CD14-positive monocyte (primary cell): ENCODE data around the gene WWC1. TPM values are rescaled to one million over a fixed set of nuclear protein-coding genes. Genes with fewer than 3 reads are reported as not detected.

Experiments used
- DNase-seq, 3 donors: peaks; one replicate each; pipeline ENCODE4 v3.0.0-alpha.2; 2011 to 2022
- H2AFZ ChIP-seq: 2 replicates; pipeline ENCODE4 v1.6.0; 2012; ENCODE audit warnings: mild to moderate bottlenecking, low read depth, low read length, inconsistent platforms; ENCODE audit not compliant: insufficient read depth, poor library complexity, severe bottlenecking
- H3K27ac ChIP-seq, 2 donors: 1 replicate in 1 of 2; 2 replicates in 1 of 2; pipeline ENCODE4 v1.5.1; 2012 to 2013; ENCODE audit warnings: low read length in 2 of 2, control low read depth in 1 of 2, inconsistent platforms in 1 of 2, low read depth in 1 of 2, mild to moderate bottlenecking in 1 of 2
- H3K27me3 ChIP-seq, 2 donors: one replicate each; pipeline versions ENCODE4 v1.6.0 to v1.6.1; 2011 to 2013; ENCODE audit warnings: low read length in 2 of 2; ENCODE audit not compliant: control insufficient read depth in 2 of 2, insufficient read depth in 2 of 2
- H3K36me3 ChIP-seq, 2 donors: replicated peaks in 1 of 2; 1 replicate in 1 of 2; 2 replicates in 1 of 2; pipeline versions ENCODE4 v1.5.1 to v1.6.1; 2012 to 2013; ENCODE audit warnings: low read length in 2 of 2, control low read depth in 1 of 2, inconsistent platforms in 1 of 2, mild to moderate bottlenecking in 1 of 2; ENCODE audit not compliant: insufficient read depth in 2 of 2, control insufficient read depth in 1 of 2
- H3K4me1 ChIP-seq, 2 donors: 1 replicate in 1 of 2; 2 replicates in 1 of 2; pipeline versions ENCODE4 v1.5.1 to v1.6.1; 2012 to 2013; ENCODE audit warnings: low read length in 2 of 2, control low read depth in 1 of 2, inconsistent platforms in 1 of 2, mild to moderate bottlenecking in 1 of 2, moderate library complexity in 1 of 2; ENCODE audit not compliant: insufficient read depth in 2 of 2, control insufficient read depth in 1 of 2
- H3K4me2 ChIP-seq: replicated peaks from 2 replicates; pipeline ENCODE3; 2012; ENCODE audit warnings: low read length, moderate library complexity, mild to moderate bottlenecking; ENCODE audit not compliant: poor library complexity, severe bottlenecking; ENCODE audit errors: extremely low read depth
- H3K4me3 ChIP-seq, 3 experiments: fragments of 200-600 bp in 1 of 3; sonication (generic) in 1 of 3; replicated peaks in 1 of 3; 1 replicate in 2 of 3; 2 replicates in 1 of 3; pipeline ENCODE4 v1.5.1; 2011 to 2013; ENCODE audit warnings: low read length in 3 of 3, mild to moderate bottlenecking in 3 of 3, control low read depth in 2 of 3, low read depth in 2 of 3, inconsistent platforms in 1 of 3, moderate library complexity in 1 of 3
- H3K79me2 ChIP-seq: 2 replicates; pipeline ENCODE4 v1.6.0; 2012; ENCODE audit warnings: mild to moderate bottlenecking, control low read depth, inconsistent platforms, low read length, moderate library complexity; ENCODE audit not compliant: insufficient read depth
- H3K9ac ChIP-seq: 2 replicates; pipeline ENCODE4 v1.6.0; 2017; ENCODE audit warnings: low read length, mild to moderate bottlenecking; ENCODE audit not compliant: insufficient read depth, poor library complexity, severe bottlenecking
- H3K9me3 ChIP-seq, 2 donors: replicated peaks in 1 of 2; 1 replicate in 1 of 2; 2 replicates in 1 of 2; pipeline versions ENCODE4 v1.5.1 to v1.6.1; 2012 to 2013; ENCODE audit warnings: low read length in 2 of 2, control low read depth in 1 of 2; ENCODE audit not compliant: control insufficient read depth in 1 of 2, insufficient read depth in 1 of 2
- H4K20me1 ChIP-seq: 2 replicates; pipeline ENCODE4 v1.6.0; 2012; ENCODE audit warnings: mild to moderate bottlenecking, low read length, control low read depth, moderate library complexity; ENCODE audit not compliant: insufficient read depth
- H3K27ac Mint-ChIP-seq, 7 donors: one replicate each; pipeline ENCODE4 v1.8.0; 2020; ENCODE audit warnings: mild to moderate bottlenecking in 7 of 7, mixed read lengths in 7 of 7, moderate library complexity in 6 of 7, inconsistent platforms in 2 of 7
- H3K27me3 Mint-ChIP-seq, 3 donors: one replicate each; pipeline ENCODE4 v1.8.0; 2021 to 2022; ENCODE audit warnings: low read depth in 3 of 3, mild to moderate bottlenecking in 3 of 3, mixed read lengths in 3 of 3, moderate library complexity in 3 of 3, inconsistent platforms in 1 of 3
- H3K36me3 Mint-ChIP-seq, 2 donors: one replicate each; pipeline ENCODE4 v1.8.0; 2020; ENCODE audit warnings: mixed read lengths in 2 of 2, inconsistent platforms in 1 of 2, mild to moderate bottlenecking in 1 of 2
- H3K4me1 Mint-ChIP-seq: one replicate; pipeline ENCODE4 v1.8.0; 2020; ENCODE audit warnings: mild to moderate bottlenecking, mixed read lengths
- H3K4me3 Mint-ChIP-seq, 2 donors: one replicate each; pipeline ENCODE4 v1.8.0; 2020; ENCODE audit warnings: mild to moderate bottlenecking in 2 of 2, mixed read lengths in 2 of 2, moderate library complexity in 1 of 2
- H3K9me3 Mint-ChIP-seq, 7 donors: one replicate each; pipeline ENCODE4 v1.8.0; 2020 to 2022; ENCODE audit warnings: mixed read lengths in 7 of 7, mild to moderate bottlenecking in 6 of 7, moderate library complexity in 6 of 7, inconsistent platforms in 2 of 7
- WGBS: methylation state at CpG from one replicate; pipeline ENCODE4 v1.1.5; 2013; ENCODE audit warnings: missing lambda C conversion rate; ENCODE audit not compliant: insufficient coverage; 5-methylcytosine and 5-hydroxymethylcytosine counted together
- intact Hi-C, 2 donors: fragments of 100-400 bp; cut with micrococcal nuclease; formaldehyde crosslinking; loops; one replicate each; pipeline versions ENCODE4 v1.15.0 to v1.15.1; 2023
- polyA plus RNA-seq, 3 donors: library from polyadenylated mRNA; depleted of rRNA in 1 of 3; unstranded in 2 of 3; stranded (reverse) in 1 of 3; fragments of 300-500 nt in 2 of 3; fragments of >200 nt in 1 of 3; fragmentation: Illumina TruSeq in 2 of 3; gene quantifications; 1 replicate in 2 of 3; 2 replicates in 1 of 3; pipeline ENCODE4 v1.2.3, GENCODE V29; 2012 to 2021
- TF ChIP-seq, protein P1 (sequence below): fragments of 200-600 bp; IDR thresholded peaks from one replicate; pipeline ENCODE4 v1.8.0; 2022; ENCODE audit warnings: antibody characterized with exemption, mild to moderate bottlenecking

The WWC1 gene
- polyA plus RNA-seq, 3 donors, result not detected

DNA sequence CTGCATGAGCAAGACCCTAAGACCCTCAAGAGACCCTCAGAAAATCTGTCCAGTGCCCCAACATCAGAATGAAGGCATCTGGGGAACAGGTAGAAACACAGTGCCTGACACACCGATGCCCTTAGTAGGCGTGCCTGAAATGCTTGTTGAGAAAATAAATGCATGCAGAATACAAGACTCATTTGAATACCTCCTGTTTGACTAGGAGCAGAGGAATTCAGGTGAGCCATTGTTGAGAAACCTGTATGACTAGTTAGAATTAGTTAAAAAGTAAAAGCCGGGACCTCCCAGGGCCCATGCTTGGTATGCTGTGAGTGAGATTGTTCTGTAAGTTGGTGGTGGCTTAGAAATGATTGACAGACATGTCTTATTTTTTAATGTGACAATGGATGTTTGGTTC, 55.0 kb downstream of the WWC1 start:
- H3K4me1 ChIP-seq, result no peaks in the 10 kb centered on the region
- TF ChIP-seq, protein P1, sequence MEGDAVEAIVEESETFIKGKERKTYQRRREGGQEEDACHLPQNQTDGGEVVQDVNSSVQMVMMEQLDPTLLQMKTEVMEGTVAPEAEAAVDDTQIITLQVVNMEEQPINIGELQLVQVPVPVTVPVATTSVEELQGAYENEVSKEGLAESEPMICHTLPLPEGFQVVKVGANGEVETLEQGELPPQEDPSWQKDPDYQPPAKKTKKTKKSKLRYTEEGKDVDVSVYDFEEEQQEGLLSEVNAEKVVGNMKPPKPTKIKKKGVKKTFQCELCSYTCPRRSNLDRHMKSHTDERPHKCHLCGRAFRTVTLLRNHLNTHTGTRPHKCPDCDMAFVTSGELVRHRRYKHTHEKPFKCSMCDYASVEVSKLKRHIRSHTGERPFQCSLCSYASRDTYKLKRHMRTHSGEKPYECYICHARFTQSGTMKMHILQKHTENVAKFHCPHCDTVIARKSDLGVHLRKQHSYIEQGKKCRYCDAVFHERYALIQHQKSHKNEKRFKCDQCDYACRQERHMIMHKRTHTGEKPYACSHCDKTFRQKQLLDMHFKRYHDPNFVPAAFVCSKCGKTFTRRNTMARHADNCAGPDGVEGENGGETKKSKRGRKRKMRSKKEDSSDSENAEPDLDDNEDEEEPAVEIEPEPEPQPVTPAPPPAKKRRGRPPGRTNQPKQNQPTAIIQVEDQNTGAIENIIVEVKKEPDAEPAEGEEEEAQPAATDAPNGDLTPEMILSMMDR, result no peak
- no peaks in the 10 kb centered on the region for H4K20me1 ChIP-seq
- H3K9me3 ChIP-seq, result no peaks in the 10 kb centered on the region
- no peaks in the 10 kb centered on the region for H3K36me3 ChIP-seq
- no peak overlapping the region for H3K4me2 ChIP-seq
- H3K9ac ChIP-seq, result no peak overlapping the region
- no peak for DNase-seq
- no peaks in the 10 kb centered on the region for H3K36me3 Mint-ChIP-seq
- H3K4me3 Mint-ChIP-seq, result no peak overlapping the region
- no peak overlapping the region for H3K4me3 ChIP-seq
- H3K79me2 ChIP-seq, result no peaks in the 10 kb centered on the region
- intact Hi-C loops, result no loop called here
- H3K4me1 Mint-ChIP-seq, result no peaks in the 10 kb centered on the region
- H3K9me3 Mint-ChIP-seq, result peaks cover 0 to 4% (median 2%) of the 10 kb centered on the region in 7 donors
- no peak overlapping the region for H3K27ac Mint-ChIP-seq
- H2AFZ ChIP-seq, result no peak overlapping the region
- 93% methylated on average over 3 of the region's 3 CpGs for WGBS
- no peak overlapping the region for H3K27ac ChIP-seq
- peaks cover 0 to 5% (median 1%) of the 10 kb centered on the region in 3 donors for H3K27me3 Mint-ChIP-seq
- no peaks in the 10 kb centered on the region for H3K27me3 ChIP-seq

DNA sequence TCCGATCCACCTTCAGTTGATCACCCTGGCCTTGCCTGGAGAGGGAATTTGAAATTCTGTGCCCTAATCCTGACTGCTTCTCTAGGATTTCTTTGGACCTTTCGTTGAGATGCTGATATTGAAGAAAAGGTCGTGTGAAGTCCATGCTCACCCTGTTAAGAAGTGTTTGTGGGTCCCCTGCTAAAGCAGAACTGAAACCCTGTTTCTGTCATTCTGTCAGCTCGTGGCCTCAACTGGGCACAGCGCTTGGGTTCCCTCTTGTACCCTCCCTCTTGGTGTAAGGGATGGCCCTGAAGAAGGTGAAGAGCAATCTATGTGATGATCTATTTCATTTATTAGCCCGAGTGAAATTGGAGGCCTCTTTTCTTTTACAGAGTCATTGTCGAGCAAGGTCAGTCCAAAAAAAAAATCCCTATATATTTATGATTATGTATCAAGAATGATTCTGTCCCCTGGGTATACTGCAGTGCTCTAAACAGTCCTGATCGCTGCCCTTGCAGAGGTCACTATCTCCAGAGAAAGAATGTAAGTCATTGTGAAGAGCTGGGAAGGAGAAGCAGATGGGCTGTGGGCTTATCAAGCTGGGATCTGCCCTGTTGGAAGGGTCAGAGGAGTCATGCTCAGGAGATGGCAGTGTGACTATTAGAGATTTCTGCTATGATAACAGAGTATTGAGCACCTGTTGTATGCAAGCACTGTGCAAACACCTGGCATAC, 56.1 kb downstream of the WWC1 start:
- Histone ChIP-seq H2AFZ (no peak overlapping the region), H3K9ac (no peak overlapping the region), H3K79me2 (no peaks in the 10 kb centered on the region), H3K4me1 (no peaks in the 10 kb centered on the region), H3K27me3 (no peaks in the 10 kb centered on the region), H4K20me1 (no peaks in the 10 kb centered on the region), H3K27ac (no peak overlapping the region), H3K9me3 (no peaks in the 10 kb centered on the region), H3K4me2 (no peak overlapping the region), H3K36me3 (no peaks in the 10 kb centered on the region), H3K4me3 (no peak overlapping the region)
- DNase-seq, result no peak
- Mint-ChIP-seq H3K4me3 (no peak overlapping the region), H3K9me3 (peaks cover 0 to 2% (median 0%) of the 10 kb centered on the region in 7 donors), H3K27ac (no peak overlapping the region), H3K36me3 (no peaks in the 10 kb centered on the region), H3K4me1 (no peaks in the 10 kb centered on the region), H3K27me3 (peaks cover 0 to 2% (median 1%) of the 10 kb centered on the region in 3 donors)
- intact Hi-C loops, result no loop called here
- TF ChIP-seq, protein P1, result no peak
- 61% methylated on average over 4 of the region's 8 CpGs for WGBS
